Measurements from ENCODE around the gene DNHD1.
A peak's percentile ranks its signal among the peaks of the same experiment; 100 is the strongest.

Gene DNHD1

DNA sequence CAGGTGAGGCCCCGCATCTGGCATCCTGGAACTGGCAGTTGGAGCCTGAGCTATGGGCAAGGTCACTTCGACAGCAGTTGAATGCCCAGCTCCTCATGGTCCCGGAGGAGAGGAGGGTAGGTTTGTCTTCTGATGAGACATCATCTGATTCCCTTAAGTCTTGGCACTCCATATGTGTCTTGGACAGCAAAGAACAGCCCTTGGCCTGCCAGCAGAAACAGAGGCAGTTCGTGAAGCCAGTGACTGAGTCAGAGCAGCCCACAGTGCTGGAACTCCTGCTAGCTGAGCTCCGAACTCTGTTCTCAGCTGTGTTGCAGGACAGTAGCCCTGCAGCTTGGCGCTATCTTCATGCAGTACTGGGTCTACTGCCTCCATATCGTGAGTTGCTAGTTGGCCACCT, 1.0 kb downstream of the DNHD1 start:
- Histone ChIP-seq H3K79me1 (ENCODE audit: low read length) (no peaks in the 10 kb centered on the region), H2AFZ (ENCODE audit: insufficient read depth, low read length, poor library complexity) (no peak overlapping the region), H4K91ac (ENCODE audit: low read depth, low read length) (no peak overlapping the region), H4K8ac (ENCODE audit: low read depth, low read length) (no peak overlapping the region), H3K4me1 (ENCODE audit: control insufficient read depth in 1 of 2, insufficient read depth in 2 of 2, low read length in 2 of 2) (no peaks in the 10 kb centered on the region), H2BK120ac (ENCODE audit: insufficient read depth, low read length, poor library complexity) (no peak overlapping the region), H3K27me3 (ENCODE audit: insufficient read depth, low read length) (no peaks in the 10 kb centered on the region), H3K4me3 (ENCODE audit: low read depth, low read length) (no peak overlapping the region), H3K79me2 (ENCODE audit: control insufficient read depth, insufficient read depth, low read length, poor library complexity) (no peaks in the 10 kb centered on the region), H2AK5ac (ENCODE audit: low read length) (no peak overlapping the region), H3K36me3 (ENCODE audit: control insufficient read depth in 1 of 2, insufficient read depth in 2 of 2, low read length in 2 of 2) (peaks cover 17 to 23% of the 10 kb centered on the region in 2 experiments), H3K9ac (ENCODE audit: low read length) (peak overlapping the region; percentile 25), H3K23ac (ENCODE audit: low read length) (no peak overlapping the region), H3K4ac (ENCODE audit: low read depth, low read length) (no peak overlapping the region), H2BK12ac (ENCODE audit: low read length) (no peak overlapping the region), H3K4me2 (ENCODE audit: low read length) (no peak overlapping the region), H3K14ac (ENCODE audit: low read length) (no peak overlapping the region), H3K9me3 (ENCODE audit: insufficient read depth, low read depth, low read length) (no peaks in the 10 kb centered on the region), H4K12ac (ENCODE audit: low read depth, low read length) (no peak overlapping the region), H3K27ac (ENCODE audit: low read depth, low read length) (no peak overlapping the region), H2BK5ac (ENCODE audit: low read depth, low read length, poor library complexity) (no peak overlapping the region), H3K18ac (ENCODE audit: low read length) (no peak overlapping the region)
- no peak for DNase-seq
- WGBS (ENCODE audit: extremely low coverage, insufficient coverage, insufficient read length) = no CpG with 5 or more reads among the region's 7 CpGs

DNA sequence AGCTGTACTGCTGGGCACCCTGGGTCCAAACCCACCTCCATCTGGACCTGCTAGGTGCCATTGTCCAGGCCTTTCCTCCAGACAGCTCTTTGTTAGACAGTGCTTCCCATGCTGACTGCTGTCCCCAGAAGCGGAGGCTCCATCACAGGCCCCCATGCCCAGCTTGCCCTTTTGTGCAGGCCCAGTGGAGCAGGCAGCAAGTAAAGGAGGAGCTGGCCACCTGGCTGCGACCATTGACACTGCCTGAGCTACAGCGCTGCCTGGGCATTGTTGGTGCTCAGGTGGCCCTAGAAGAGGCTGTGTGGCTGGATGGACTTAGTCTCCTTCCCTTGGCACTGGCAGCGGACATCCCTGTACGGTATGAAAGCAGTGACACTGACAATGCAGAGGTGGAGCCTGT, 1.5 kb downstream of the DNHD1 start:
- H2AK5ac ChIP-seq (ENCODE audit: low read length) = no peak overlapping the region
- no CpG with 5 or more reads among the region's 5 CpGs for WGBS (ENCODE audit: extremely low coverage, insufficient coverage, insufficient read length)
- H2BK120ac ChIP-seq (ENCODE audit: insufficient read depth, low read length, poor library complexity) = no peak overlapping the region
- H3K9ac ChIP-seq (ENCODE audit: low read length) = no peak overlapping the region
- no peaks in the 10 kb centered on the region for H3K4me1 ChIP-seq (ENCODE audit: control insufficient read depth in 1 of 2, insufficient read depth in 2 of 2, low read length in 2 of 2)
- no peak overlapping the region for H2AFZ ChIP-seq (ENCODE audit: insufficient read depth, low read length, poor library complexity)
- H3K4ac ChIP-seq (ENCODE audit: low read depth, low read length) = no peak overlapping the region
- no peak overlapping the region for H4K91ac ChIP-seq (ENCODE audit: low read depth, low read length)
- H3K79me1 ChIP-seq (ENCODE audit: low read length) = no peaks in the 10 kb centered on the region
- no peaks in the 10 kb centered on the region for H3K27me3 ChIP-seq (ENCODE audit: insufficient read depth, low read length)
- H2BK12ac ChIP-seq (ENCODE audit: low read length) = no peak overlapping the region
- H4K12ac ChIP-seq (ENCODE audit: low read depth, low read length) = no peak overlapping the region
- H3K27ac ChIP-seq (ENCODE audit: low read depth, low read length) = no peak overlapping the region
- no peak overlapping the region for H3K4me2 ChIP-seq (ENCODE audit: low read length)
- no peak overlapping the region for H3K23ac ChIP-seq (ENCODE audit: low read length)
- H3K36me3 ChIP-seq (ENCODE audit: control insufficient read depth in 1 of 2, insufficient read depth in 2 of 2, low read length in 2 of 2) = peaks cover 18 to 23% of the 10 kb centered on the region in 2 experiments
- no peaks in the 10 kb centered on the region for H3K79me2 ChIP-seq (ENCODE audit: control insufficient read depth, insufficient read depth, low read length, poor library complexity)
- no peak overlapping the region for H3K4me3 ChIP-seq (ENCODE audit: low read depth, low read length)
- H4K8ac ChIP-seq (ENCODE audit: low read depth, low read length) = no peak overlapping the region
- no peak for DNase-seq
- H3K18ac ChIP-seq (ENCODE audit: low read length) = no peak overlapping the region
- H3K9me3 ChIP-seq (ENCODE audit: insufficient read depth, low read depth, low read length) = no peaks in the 10 kb centered on the region
- no peak overlapping the region for H3K14ac ChIP-seq (ENCODE audit: low read length)
- no peak overlapping the region for H2BK5ac ChIP-seq (ENCODE audit: low read depth, low read length, poor library complexity)

DNA sequence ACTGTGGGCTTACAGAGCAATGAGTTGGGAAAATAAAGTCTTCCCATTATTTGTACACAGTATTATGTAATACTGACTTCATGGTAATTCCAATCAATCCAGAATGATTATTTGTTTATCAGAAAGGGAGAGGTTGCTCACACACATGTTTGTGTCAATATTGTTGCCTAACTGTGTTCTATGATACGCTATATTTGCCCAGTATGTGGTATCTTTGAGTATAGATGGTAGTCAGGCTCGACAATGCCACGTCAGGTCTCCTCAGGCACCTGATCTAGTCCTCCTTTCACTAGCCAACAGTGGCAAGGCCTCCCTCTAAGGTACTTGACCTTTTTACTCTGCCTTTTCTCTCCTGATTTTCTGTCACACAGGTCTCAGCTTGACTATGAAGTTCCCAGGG, 5.3 kb downstream of the DNHD1 start:
- Histone ChIP-seq H3K79me1 (ENCODE audit: low read length) (no peaks in the 10 kb centered on the region), H2BK12ac (ENCODE audit: low read length) (no peak overlapping the region), H4K91ac (ENCODE audit: low read depth, low read length) (no peak overlapping the region), H3K18ac (ENCODE audit: low read length) (no peak overlapping the region), H2AFZ (ENCODE audit: insufficient read depth, low read length, poor library complexity) (no peak overlapping the region), H3K4me3 (ENCODE audit: low read depth, low read length) (no peak overlapping the region), H3K23ac (ENCODE audit: low read length) (no peak overlapping the region), H2AK5ac (ENCODE audit: low read length) (no peak overlapping the region), H3K36me3 (ENCODE audit: control insufficient read depth in 1 of 2, insufficient read depth in 2 of 2, low read length in 2 of 2) (peaks cover 19 to 22% of the 10 kb centered on the region in 2 experiments), H3K27ac (ENCODE audit: low read depth, low read length) (no peak overlapping the region), H3K79me2 (ENCODE audit: control insufficient read depth, insufficient read depth, low read length, poor library complexity) (no peaks in the 10 kb centered on the region), H3K14ac (ENCODE audit: low read length) (no peak overlapping the region), H2BK120ac (ENCODE audit: insufficient read depth, low read length, poor library complexity) (no peak overlapping the region), H4K8ac (ENCODE audit: low read depth, low read length) (no peak overlapping the region), H3K4me1 (ENCODE audit: control insufficient read depth in 1 of 2, insufficient read depth in 2 of 2, low read length in 2 of 2) (no peaks in the 10 kb centered on the region), H3K4me2 (ENCODE audit: low read length) (no peak overlapping the region), H3K4ac (ENCODE audit: low read depth, low read length) (no peak overlapping the region), H4K12ac (ENCODE audit: low read depth, low read length) (no peak overlapping the region), H3K27me3 (ENCODE audit: insufficient read depth, low read length) (no peaks in the 10 kb centered on the region), H2BK5ac (ENCODE audit: low read depth, low read length, poor library complexity) (no peak overlapping the region), H3K9ac (ENCODE audit: low read length) (no peak overlapping the region), H3K9me3 (ENCODE audit: insufficient read depth, low read depth, low read length) (no peaks in the 10 kb centered on the region)
- no CpG with 5 or more reads among the region's 3 CpGs for WGBS (ENCODE audit: extremely low coverage, insufficient coverage, insufficient read length)
- no peak for DNase-seq

DNA sequence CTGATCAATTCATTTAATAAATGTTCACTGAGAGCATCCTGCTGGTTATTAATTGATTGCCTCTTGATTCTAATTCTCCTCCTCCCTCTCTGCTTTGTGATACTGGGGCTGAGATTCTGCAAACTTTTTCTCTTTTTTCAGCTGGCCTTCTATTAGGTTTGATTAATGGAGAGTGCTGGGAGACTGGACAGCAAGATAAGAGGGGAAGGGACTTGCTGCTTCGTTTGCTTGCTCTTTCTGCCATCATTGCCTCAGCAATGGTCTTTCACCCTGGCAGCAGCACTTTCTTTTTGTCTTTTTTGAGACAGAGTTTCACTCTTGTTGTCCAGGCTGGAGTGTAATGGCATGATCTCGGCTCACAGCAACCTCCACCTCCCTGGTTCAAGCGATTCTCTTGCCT, 7.1 kb downstream of the DNHD1 start:
- H2BK12ac ChIP-seq (ENCODE audit: low read length) = no peak overlapping the region
- WGBS (ENCODE audit: extremely low coverage, insufficient coverage, insufficient read length) = no CpG with 5 or more reads among the region's 3 CpGs
- peaks cover 11% of the 10 kb centered on the region in 2 experiments for H3K36me3 ChIP-seq (ENCODE audit: control insufficient read depth in 1 of 2, insufficient read depth in 2 of 2, low read length in 2 of 2)
- H3K27ac ChIP-seq (ENCODE audit: low read depth, low read length) = no peak overlapping the region
- no peak overlapping the region for H2BK120ac ChIP-seq (ENCODE audit: insufficient read depth, low read length, poor library complexity)
- H3K4me2 ChIP-seq (ENCODE audit: low read length) = no peak overlapping the region
- H2BK5ac ChIP-seq (ENCODE audit: low read depth, low read length, poor library complexity) = no peak overlapping the region
- H3K9me3 ChIP-seq (ENCODE audit: insufficient read depth, low read depth, low read length) = no peaks in the 10 kb centered on the region
- no peak for DNase-seq
- H2AK5ac ChIP-seq (ENCODE audit: low read length) = no peak overlapping the region
- H2AFZ ChIP-seq (ENCODE audit: insufficient read depth, low read length, poor library complexity) = no peak overlapping the region
- no peak overlapping the region for H3K4ac ChIP-seq (ENCODE audit: low read depth, low read length)
- no peak overlapping the region for H3K18ac ChIP-seq (ENCODE audit: low read length)
- no peaks in the 10 kb centered on the region for H3K79me1 ChIP-seq (ENCODE audit: low read length)
- no peak overlapping the region for H3K4me3 ChIP-seq (ENCODE audit: low read depth, low read length)
- H4K91ac ChIP-seq (ENCODE audit: low read depth, low read length) = no peak overlapping the region
- H4K12ac ChIP-seq (ENCODE audit: low read depth, low read length) = no peak overlapping the region
- no peaks in the 10 kb centered on the region for H3K27me3 ChIP-seq (ENCODE audit: insufficient read depth, low read length)
- no peak overlapping the region for H3K14ac ChIP-seq (ENCODE audit: low read length)
- no peaks in the 10 kb centered on the region for H3K4me1 ChIP-seq (ENCODE audit: control insufficient read depth in 1 of 2, insufficient read depth in 2 of 2, low read length in 2 of 2)
- H4K8ac ChIP-seq (ENCODE audit: low read depth, low read length) = no peak overlapping the region
- no peaks in the 10 kb centered on the region for H3K79me2 ChIP-seq (ENCODE audit: control insufficient read depth, insufficient read depth, low read length, poor library complexity)
- H3K23ac ChIP-seq (ENCODE audit: low read length) = no peak overlapping the region
- H3K9ac ChIP-seq (ENCODE audit: low read length) = no peak overlapping the region

All from trophoblast cell (in vitro differentiated cells and primary cell).